Keratinocyte (primary cell): ENCODE measurements around the gene KLC1. TPM values are rescaled to one million over a fixed set of nuclear protein-coding genes. Genes with fewer than 3 reads are reported as not detected.

Source experiments
- DNase-seq: peaks from one replicate; pipeline ENCODE4 v3.0.0-alpha.2; 2011; ENCODE audit warnings: low read depth, missing footprints, low spot score
- FAIRE-seq: peaks from 2 replicates; lab custom pipeline; 2011; peaks lifted over from hg19 to GRCh38; lab: Jason Lieb, UNC
- H2AFZ ChIP-seq: 2 replicates; pipeline ENCODE4 v1.6.0; 2012; ENCODE audit warnings: low read length, control low read depth, inconsistent platforms; ENCODE audit not compliant: control insufficient read depth
- H3K27ac ChIP-seq: 2 replicates; pipeline ENCODE4 v1.5.1; 2011; ENCODE audit warnings: low read length; ENCODE audit not compliant: control insufficient read depth, insufficient read depth
- H3K27me3 ChIP-seq: 3 replicates; pipeline ENCODE4 v1.6.0; 2011; ENCODE audit warnings: low read length; ENCODE audit not compliant: control insufficient read depth, insufficient read depth; ENCODE audit errors: extremely low read depth
- H3K36me3 ChIP-seq, 2 experiments: 2 replicates in 1 of 2; 3 replicates in 1 of 2; pipeline ENCODE4 v1.5.1; 2011; ENCODE audit warnings: low read length in 2 of 2, mild to moderate bottlenecking in 1 of 2; ENCODE audit not compliant: control insufficient read depth in 2 of 2, insufficient read depth in 2 of 2; ENCODE audit errors: extremely low read depth in 1 of 2
- H3K4me1 ChIP-seq: 3 replicates; pipeline ENCODE4 v1.5.1; 2011; ENCODE audit warnings: low read length; ENCODE audit not compliant: control insufficient read depth, insufficient read depth; ENCODE audit errors: extremely low read depth
- H3K4me2 ChIP-seq: 3 replicates; pipeline ENCODE4 v1.6.0; 2011; ENCODE audit warnings: low read depth, low read length; ENCODE audit not compliant: control insufficient read depth, insufficient read depth; ENCODE audit errors: extremely low read depth
- H3K4me3 ChIP-seq, 3 experiments: fragments of 200-600 bp in 1 of 3; sonication (generic) in 1 of 3; 2 replicates in 2 of 3; 3 replicates in 1 of 3; pipeline ENCODE4 v1.5.1; 2011 to 2016; ENCODE audit warnings: low read length in 3 of 3, mild to moderate bottlenecking in 3 of 3, control low read depth in 2 of 3, inconsistent platforms in 1 of 3, low read depth in 1 of 3, mixed read lengths in 1 of 3, mixed run types in 1 of 3, moderate library complexity in 1 of 3; ENCODE audit not compliant: control insufficient read depth in 2 of 3, insufficient read depth in 2 of 3; ENCODE audit errors: extremely low read depth in 1 of 3
- H3K79me2 ChIP-seq: 2 replicates; pipeline ENCODE4 v1.6.0; 2012; ENCODE audit warnings: low read length; ENCODE audit not compliant: control insufficient read depth, insufficient read depth
- H3K9ac ChIP-seq: 3 replicates; pipeline ENCODE4 v1.6.0; 2011; ENCODE audit warnings: low read length; ENCODE audit not compliant: control insufficient read depth, insufficient read depth; ENCODE audit errors: extremely low read depth
- H3K9me1 ChIP-seq: 3 replicates; pipeline ENCODE4 v1.6.0; 2011; ENCODE audit warnings: low read length; ENCODE audit not compliant: control insufficient read depth, insufficient read depth; ENCODE audit errors: extremely low read depth
- H3K9me3 ChIP-seq: 2 replicates; pipeline ENCODE4 v1.5.1; 2012; ENCODE audit warnings: low read depth, low read length; ENCODE audit not compliant: control insufficient read depth
- H4K20me1 ChIP-seq: 3 replicates; pipeline ENCODE4 v1.6.0; 2011; ENCODE audit warnings: low read length; ENCODE audit not compliant: control insufficient read depth, insufficient read depth; ENCODE audit errors: extremely low read depth
- EZH2 ChIP-seq: IDR thresholded peaks from one replicate; pipeline ENCODE4 v1.6.1; 2012; ENCODE audit warnings: inconsistent platforms, mild to moderate bottlenecking, low read length, moderate library complexity
- dilution Hi-C: fragments of 300-500 bp; cut with MboI; formaldehyde crosslinking; loops from one replicate; pipeline ENCODE4 v1.7.0; 2020; ENCODE audit warnings: low sequenced_read_pairs; ENCODE audit not compliant: extremely low pct_ligation_motif_present
- polyA plus RNA-seq, 5 experiments: library from polyadenylated mRNA; depleted of rRNA in 3 of 5; stranded (reverse) in 3 of 5; stranded (forward) in 1 of 5; unstranded in 1 of 5; fragments of >200 nt; gene quantifications; 1 replicate in 1 of 5; 2 replicates in 3 of 5; 3 replicates in 1 of 5; pipeline versions ENCODE4 v1.2.1 to v1.2.3, GENCODE V29; 2011 to 2012; ENCODE audit warnings: missing spikeins in 2 of 5, low read depth in 1 of 5, low replicate concordance in 1 of 5
- TF ChIP-seq, protein P1 (sequence below), 3 experiments: IDR thresholded peaks in 1 of 3; conservative IDR thresholded peaks in 1 of 3; optimal IDR thresholded peaks in 1 of 3; 2 replicates in 2 of 3; 3 replicates in 1 of 3; pipeline versions ENCODE3 to v1.5.1; 2011; ENCODE audit warnings: low read length in 3 of 3, mild to moderate bottlenecking in 3 of 3, moderate library complexity in 2 of 3, control low read depth in 1 of 3, inconsistent platforms in 1 of 3; ENCODE audit not compliant: insufficient read depth in 2 of 3; ENCODE audit errors: extremely low read depth in 1 of 3

KLC1 gene
- polyA plus RNA-seq, 1 donor (not counting 4 experiments of a cell fraction or from before 2014, with no cell fraction given): 130 TPM

DNA sequence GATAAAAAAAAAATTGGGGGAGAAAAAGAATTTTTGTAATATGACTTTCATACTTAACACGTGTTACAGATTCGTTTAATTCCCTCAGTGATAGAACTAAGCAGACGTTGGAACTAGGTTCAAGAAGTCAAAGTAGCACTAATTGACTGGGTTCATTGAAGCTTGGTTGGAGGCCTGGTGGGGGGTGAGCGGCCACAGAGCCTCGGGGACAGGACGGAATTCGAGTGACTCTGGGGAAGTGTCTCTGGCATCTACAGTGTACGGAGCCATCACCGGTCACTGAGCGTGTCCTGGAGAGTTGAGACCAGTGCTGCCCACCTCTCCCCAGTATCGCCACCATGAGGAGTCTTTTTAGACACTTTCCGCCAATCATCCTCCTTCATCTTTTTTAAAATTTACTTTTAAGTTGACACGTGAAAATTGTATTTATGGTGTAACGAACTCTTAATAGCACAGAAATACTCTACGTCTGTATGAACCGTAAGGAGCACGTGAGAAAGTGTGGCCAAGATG, 87.9 kb downstream of the KLC1 start:
- H3K36me3 ChIP-seq: peaks cover 5 to 9% of the 10 kb centered on the region in 2 experiments
- no peak overlapping the region for H3K27ac ChIP-seq
- FAIRE-seq (no peak), DNase-seq (no peak)
- H3K79me2 ChIP-seq: peaks cover 82% of the 10 kb centered on the region
- no peaks in the 10 kb centered on the region for H3K27me3 ChIP-seq
- peaks cover 21% of the 10 kb centered on the region for H4K20me1 ChIP-seq
- TF ChIP-seq, protein P1, sequence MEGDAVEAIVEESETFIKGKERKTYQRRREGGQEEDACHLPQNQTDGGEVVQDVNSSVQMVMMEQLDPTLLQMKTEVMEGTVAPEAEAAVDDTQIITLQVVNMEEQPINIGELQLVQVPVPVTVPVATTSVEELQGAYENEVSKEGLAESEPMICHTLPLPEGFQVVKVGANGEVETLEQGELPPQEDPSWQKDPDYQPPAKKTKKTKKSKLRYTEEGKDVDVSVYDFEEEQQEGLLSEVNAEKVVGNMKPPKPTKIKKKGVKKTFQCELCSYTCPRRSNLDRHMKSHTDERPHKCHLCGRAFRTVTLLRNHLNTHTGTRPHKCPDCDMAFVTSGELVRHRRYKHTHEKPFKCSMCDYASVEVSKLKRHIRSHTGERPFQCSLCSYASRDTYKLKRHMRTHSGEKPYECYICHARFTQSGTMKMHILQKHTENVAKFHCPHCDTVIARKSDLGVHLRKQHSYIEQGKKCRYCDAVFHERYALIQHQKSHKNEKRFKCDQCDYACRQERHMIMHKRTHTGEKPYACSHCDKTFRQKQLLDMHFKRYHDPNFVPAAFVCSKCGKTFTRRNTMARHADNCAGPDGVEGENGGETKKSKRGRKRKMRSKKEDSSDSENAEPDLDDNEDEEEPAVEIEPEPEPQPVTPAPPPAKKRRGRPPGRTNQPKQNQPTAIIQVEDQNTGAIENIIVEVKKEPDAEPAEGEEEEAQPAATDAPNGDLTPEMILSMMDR (optimal IDR thresholded peaks at IDR 0.05 in 1 of 3, IDR thresholded peaks at IDR 0.05 in 1 of 3, conservative IDR thresholded peaks at IDR 0.05 in 1 of 3; ENCODE audit: extremely low read depth in 1 of 3, insufficient read depth in 2 of 3, low read length in 3 of 3): no peak
- no peak for TF ChIP-seq EZH2
- H3K4me1 ChIP-seq: peaks cover 49% of the 10 kb centered on the region
- dilution Hi-C loops: no loop called here
- H3K4me3 ChIP-seq: peak overlapping the region; percentile 63 to 92 (median 86)
- peaks cover 3% of the 10 kb centered on the region for H3K9me1 ChIP-seq
- peak overlapping the region; percentile 75 for H3K4me2 ChIP-seq
- H3K9me3 ChIP-seq: no peaks in the 10 kb centered on the region
- peak overlapping the region; percentile 79 for H3K9ac ChIP-seq
- H2AFZ ChIP-seq: no peak overlapping the region

DNA sequence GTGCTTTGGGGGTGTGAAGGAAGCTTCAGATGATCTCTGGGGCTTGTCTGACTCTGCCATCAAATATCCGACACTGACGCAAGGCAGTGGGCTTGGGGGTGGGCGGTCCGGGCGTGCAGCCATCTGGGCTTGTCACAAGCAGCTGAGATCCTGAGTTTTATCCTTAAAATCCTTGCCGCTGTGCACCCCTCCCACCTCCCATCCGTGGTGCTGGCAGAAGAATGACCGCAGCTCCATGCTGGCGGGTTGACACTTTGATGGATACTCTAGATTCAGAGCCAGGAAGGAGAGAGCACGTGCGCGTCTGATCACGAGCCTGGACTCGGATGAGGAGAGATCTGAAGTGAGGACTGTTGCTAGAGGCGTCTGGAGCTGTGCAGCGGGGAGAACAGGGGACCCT, 89.6 kb downstream of the KLC1 start:
- Histone ChIP-seq H3K27me3 (no peaks in the 10 kb centered on the region), H4K20me1 (peaks cover 24% of the 10 kb centered on the region), H3K9me3 (no peaks in the 10 kb centered on the region), H3K36me3 (peaks cover 5 to 9% of the 10 kb centered on the region in 2 experiments), H3K9me1 (peaks cover 3% of the 10 kb centered on the region), H3K79me2 (peaks cover 84% of the 10 kb centered on the region), H2AFZ (no peak overlapping the region), H3K27ac (no peak overlapping the region), H3K4me3 (peak overlapping the region in 1 of 3 experiments; percentile 27), H3K4me1 (peaks cover 39% of the 10 kb centered on the region), H3K9ac (no peak overlapping the region), H3K4me2 (peak overlapping the region; percentile 75)
- dilution Hi-C loops: no loop called here
- FAIRE-seq: no peak
- no peak for DNase-seq
- TF ChIP-seq, protein P1 (optimal IDR thresholded peaks at IDR 0.05 in 1 of 3, IDR thresholded peaks at IDR 0.05 in 1 of 3, conservative IDR thresholded peaks at IDR 0.05 in 1 of 3; ENCODE audit: extremely low read depth in 1 of 3, insufficient read depth in 2 of 3, low read length in 3 of 3): no peak
- no peak for TF ChIP-seq EZH2
